Measurements from ENCODE around the gene DNAJA4. TPM values are rescaled to one million over a fixed set of nuclear protein-coding genes. Genes with fewer than 3 reads are reported as not detected.

The DNAJA4 gene
- total and polyA plus RNA-seq, 9 of the 15 experiments (the other 6 are each of a cell fraction or from before 2014, with no cell fraction given): 0.11 to 1.0 (median 0.16) TPM; not detected in 4

GRCh38 chr15:78299101-78299930 is 35.0 kb downstream of the DNAJA4 start, which contains the start of gene SKIC8 (continued):
- TF ChIP-seq JUND (IDR thresholded peaks at IDR 0.05; ENCODE audit: borderline replicate concordance, low read depth, low read length) (no peak; the same call in none of the 2 replicates), JUND (tag; IDR thresholded peaks at IDR 0.05; ENCODE audit: borderline replicate concordance, low read depth, low read length) (no peak; the same call in 2 of the 3 replicates), SETDB1 (IDR thresholded peaks at IDR 0.05; ENCODE audit: low read length) (peak; percentile 42), ETV1 (tag; conservative IDR thresholded peaks at IDR 0.05; ENCODE audit: low read depth) (peak; percentile 86), PHF20 (IDR thresholded peaks at IDR 0.05; ENCODE audit: partially characterized antibody) (peak; percentile 96), YY1 (IDR thresholded peaks at IDR 0.05; ENCODE audit: borderline replicate concordance in 1 of 3, control insufficient read depth in 1 of 3, extremely low read depth in 1 of 3, insufficient read depth in 3 of 3, insufficient read length in 1 of 3, insufficient replicate concordance in 2 of 3, low read depth in 1 of 3, low read length in 2 of 3) (peak; percentile 50 to 92 (median 89)), ZNF140 (CRISPR knock-in tag; IDR thresholded peaks at IDR 0.05) (no peak), MYNN (IDR thresholded peaks at IDR 0.05) (peak; percentile 56; the same call in 1 of the 2 replicates), MYNN (CRISPR knock-in tag; IDR thresholded peaks at IDR 0.05) (no peak), ZNF146 (CRISPR knock-in tag; IDR thresholded peaks at IDR 0.05; ENCODE audit: unreplicated experiment) (no peak), CBFA2T2 (conservative IDR thresholded peaks at IDR 0.05) (no peak), RAD51 (IDR thresholded peaks at IDR 0.05; ENCODE audit: borderline replicate concordance, low read depth) (no peak), ZNF224 (CRISPR knock-in tag; IDR thresholded peaks at IDR 0.05) (no peak), DPF2 (IDR thresholded peaks at IDR 0.05) (0 out of 2 replicates have a peak, but pooled peaks have one; percentile 43), ZSCAN32 (CRISPR knock-in tag; IDR thresholded peaks at IDR 0.05) (no peak)
- TF ChIP-seq, protein P1, sequence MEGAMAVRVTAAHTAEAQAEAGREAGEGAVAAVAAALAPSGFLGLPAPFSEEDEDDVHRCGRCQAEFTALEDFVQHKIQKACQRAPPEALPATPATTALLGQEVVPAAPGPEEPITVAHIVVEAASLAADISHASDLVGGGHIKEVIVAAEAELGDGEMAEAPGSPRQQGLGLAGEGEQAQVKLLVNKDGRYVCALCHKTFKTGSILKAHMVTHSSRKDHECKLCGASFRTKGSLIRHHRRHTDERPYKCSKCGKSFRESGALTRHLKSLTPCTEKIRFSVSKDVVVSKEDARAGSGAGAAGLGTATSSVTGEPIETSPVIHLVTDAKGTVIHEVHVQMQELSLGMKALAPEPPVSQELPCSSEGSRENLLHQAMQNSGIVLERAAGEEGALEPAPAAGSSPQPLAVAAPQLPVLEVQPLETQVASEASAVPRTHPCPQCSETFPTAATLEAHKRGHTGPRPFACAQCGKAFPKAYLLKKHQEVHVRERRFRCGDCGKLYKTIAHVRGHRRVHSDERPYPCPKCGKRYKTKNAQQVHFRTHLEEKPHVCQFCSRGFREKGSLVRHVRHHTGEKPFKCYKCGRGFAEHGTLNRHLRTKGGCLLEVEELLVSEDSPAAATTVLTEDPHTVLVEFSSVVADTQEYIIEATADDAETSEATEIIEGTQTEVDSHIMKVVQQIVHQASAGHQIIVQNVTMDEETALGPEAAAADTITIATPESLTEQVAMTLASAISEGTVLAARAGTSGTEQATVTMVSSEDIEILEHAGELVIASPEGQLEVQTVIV (CRISPR knock-in tag; IDR thresholded peaks at IDR 0.05; ENCODE audit: borderline replicate concordance): no peak
- TF ChIP-seq, protein P2, sequence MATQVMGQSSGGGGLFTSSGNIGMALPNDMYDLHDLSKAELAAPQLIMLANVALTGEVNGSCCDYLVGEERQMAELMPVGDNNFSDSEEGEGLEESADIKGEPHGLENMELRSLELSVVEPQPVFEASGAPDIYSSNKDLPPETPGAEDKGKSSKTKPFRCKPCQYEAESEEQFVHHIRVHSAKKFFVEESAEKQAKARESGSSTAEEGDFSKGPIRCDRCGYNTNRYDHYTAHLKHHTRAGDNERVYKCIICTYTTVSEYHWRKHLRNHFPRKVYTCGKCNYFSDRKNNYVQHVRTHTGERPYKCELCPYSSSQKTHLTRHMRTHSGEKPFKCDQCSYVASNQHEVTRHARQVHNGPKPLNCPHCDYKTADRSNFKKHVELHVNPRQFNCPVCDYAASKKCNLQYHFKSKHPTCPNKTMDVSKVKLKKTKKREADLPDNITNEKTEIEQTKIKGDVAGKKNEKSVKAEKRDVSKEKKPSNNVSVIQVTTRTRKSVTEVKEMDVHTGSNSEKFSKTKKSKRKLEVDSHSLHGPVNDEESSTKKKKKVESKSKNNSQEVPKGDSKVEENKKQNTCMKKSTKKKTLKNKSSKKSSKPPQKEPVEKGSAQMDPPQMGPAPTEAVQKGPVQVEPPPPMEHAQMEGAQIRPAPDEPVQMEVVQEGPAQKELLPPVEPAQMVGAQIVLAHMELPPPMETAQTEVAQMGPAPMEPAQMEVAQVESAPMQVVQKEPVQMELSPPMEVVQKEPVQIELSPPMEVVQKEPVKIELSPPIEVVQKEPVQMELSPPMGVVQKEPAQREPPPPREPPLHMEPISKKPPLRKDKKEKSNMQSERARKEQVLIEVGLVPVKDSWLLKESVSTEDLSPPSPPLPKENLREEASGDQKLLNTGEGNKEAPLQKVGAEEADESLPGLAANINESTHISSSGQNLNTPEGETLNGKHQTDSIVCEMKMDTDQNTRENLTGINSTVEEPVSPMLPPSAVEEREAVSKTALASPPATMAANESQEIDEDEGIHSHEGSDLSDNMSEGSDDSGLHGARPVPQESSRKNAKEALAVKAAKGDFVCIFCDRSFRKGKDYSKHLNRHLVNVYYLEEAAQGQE (IDR thresholded peaks at IDR 0.05; ENCODE audit: borderline replicate concordance): peak; percentile 43; the same call in 1 of the 2 replicates
- TF ChIP-seq, protein P2 (CRISPR knock-in tag; IDR thresholded peaks at IDR 0.05; ENCODE audit: low read depth): no peak

Measured in K562 (cell line).